Measurements from ENCODE around the gene SLC10A7. TPM values are rescaled to one million over a fixed set of nuclear protein-coding genes. Genes with fewer than 3 reads are reported as not detected.

The SLC10A7 gene
- total RNA-seq (2012; rRNA removed): 8.4 and 15.3 TPM in 2 replicates
- 4.3 and 5.2 TPM in 2 replicates for polyA plus RNA-seq (2012; rRNA removed)
- 0.58 and 0.66 TPM in 2 replicates for polyA plus RNA-seq (2012; cell fraction: cytosol; rRNA removed)
- 0.87 and 9.2 TPM in 2 replicates for polyA plus RNA-seq (2012; cell fraction: nucleus; rRNA removed; ENCODE audit: low replicate concordance)
- Bru-seq, nascent RNA: percentile 66 among the genes with signal in this experiment
- percentile 52 among the genes with signal in this experiment for BruChase-seq, experiment 1, labeled RNA remaining after a 6-hour chase
- BruChase-seq, experiment 2, labeled RNA remaining after a 2-hour chase: percentile 60 among the genes with signal in this experiment
- long read RNA-seq, partial matches to known transcripts: 0 of 4 reads
- long read RNA-seq, other reads (novel, unspliced or antisense): 1 of 4 reads

DNA sequence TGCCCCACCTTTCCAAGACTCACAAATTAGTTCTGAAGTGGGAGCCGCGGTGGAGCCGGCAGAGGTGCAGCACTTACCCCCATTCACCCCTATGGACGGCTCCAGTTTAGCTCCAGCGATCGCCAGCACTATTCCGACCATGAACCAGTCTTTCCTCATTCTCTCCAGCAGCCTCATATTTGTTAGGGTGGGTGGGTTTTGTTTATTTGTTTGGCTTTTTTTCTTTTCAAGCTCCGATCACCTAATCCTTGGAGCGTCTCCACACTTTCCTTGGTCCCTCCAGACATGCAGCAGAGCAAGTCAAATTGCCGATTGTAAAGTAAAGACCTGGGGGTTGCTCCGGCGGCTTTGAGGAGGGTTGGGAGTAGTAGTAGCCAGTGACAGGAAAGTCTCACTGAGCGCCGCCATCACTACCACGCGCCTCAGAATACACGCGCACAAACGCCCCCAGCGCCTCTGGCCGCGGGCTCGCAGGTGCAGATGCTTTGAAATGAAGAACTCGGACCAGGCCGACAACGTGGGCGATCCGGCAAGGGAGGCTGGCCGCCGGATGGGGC, at the start of gene SLC10A7:
TSS of gene SLC10A7 (minus strand) at position 400 of the 557 bp plus-strand sequence. CDS start at position 177, 223 bp downstream.
- Histone ChIP-seq H3K4me3 (ENCODE audit: insufficient read depth, low read depth, low read length) (peak within 1 kb of the TSS; percentile 94), H2BK15ac (ENCODE audit: low read depth, low read length) (peak within 1 kb of the TSS; percentile 9; the same call in 1 of the 3 replicates), H3K56ac (ENCODE audit: extremely low read depth, insufficient read depth, low read length) (peak within 1 kb of the TSS; percentile 97), H2AK5ac (ENCODE audit: low read depth, low read length) (peak within 1 kb of the TSS; percentile 35; the same call in 1 of the 2 replicates), H4K91ac (ENCODE audit: insufficient read depth, low read depth, low read length) (peak within 1 kb of the TSS; percentile 81), H4K20me1 (ENCODE audit: insufficient read depth, low read length) (no peaks in the 10 kb centered on the region), H3K4me1 (ENCODE audit: control insufficient read depth, insufficient read depth, low read length) (no peaks in the 10 kb centered on the region), H2BK20ac (ENCODE audit: low read depth, low read length) (no peak within 1 kb of the TSS), H3K27me3 (ENCODE audit: control insufficient read depth, insufficient read depth, low read length) (no peaks in the 10 kb centered on the region), H3K23ac (ENCODE audit: low read depth, low read length) (peak within 1 kb of the TSS; percentile 88), H3K9me1 (ENCODE audit: insufficient read depth, low read length) (no peaks in the 10 kb centered on the region), H2BK120ac (ENCODE audit: low read depth, low read length) (peak within 1 kb of the TSS; percentile 78), H2AK9ac (replicated peaks; ENCODE audit: low read depth, low read length, poor library complexity) (peak within 1 kb of the TSS; percentile 61), H2BK5ac (ENCODE audit: low read depth, low read length, poor library complexity, severe bottlenecking) (peak within 1 kb of the TSS; percentile 83), H3K4me2 (ENCODE audit: low read depth, low read length) (peak within 1 kb of the TSS; percentile 94), H3K9me3 (ENCODE audit: control insufficient read depth, insufficient read depth, low read length) (no peaks in the 10 kb centered on the region), H3K14ac (replicated peaks; ENCODE audit: low read depth, low read length) (peak within 1 kb of the TSS; percentile 89), H4K8ac (ENCODE audit: low read depth in 2 of 2, low read length in 2 of 2) (peak within 1 kb of the TSS; percentile 94 to 96), H3K9ac (ENCODE audit: low read depth, low read length) (peak within 1 kb of the TSS; percentile 96), H2AFZ (replicated peaks; ENCODE audit: low read length, poor library complexity) (peak within 1 kb of the TSS; percentile 100), H3K79me1 (ENCODE audit: low read depth in 1 of 2, low read length in 2 of 2) (peaks cover 24 to 29% of the 10 kb centered on the region in 2 experiments), H3K36me3 (ENCODE audit: control insufficient read depth, insufficient read depth, low read length) (no peaks in the 10 kb centered on the region), H3K4ac (ENCODE audit: low read depth, low read length) (peak within 1 kb of the TSS; percentile 88), H3K27ac (ENCODE audit: insufficient read depth, low read length) (peak within 1 kb of the TSS; percentile 93), H3K18ac (ENCODE audit: low read depth, low read length) (peak within 1 kb of the TSS; percentile 87), H4K5ac (ENCODE audit: low read depth, low read length) (peak within 1 kb of the TSS; percentile 86)
- CTCF ChIA-PET: no interaction called here
- peak; percentile 89 for ATAC-seq (ENCODE audit: low read depth)
- POLR2A ChIA-PET (ENCODE audit: unreplicated experiment): no interaction called here
- dilution Hi-C loops (cut with HindIII; ENCODE audit: low sequenced_read_pairs, unreplicated experiment): no loop called here
- in situ Hi-C loops (cut with MboI; ENCODE audit: low sequenced_read_pairs): no loop called here
- 0% methylated on average over 7 of the region's 30 CpGs; no CpG with 5 or more reads in 1 of the 2 experiments for WGBS, 2 experiments (ENCODE audit: extremely low coverage in 2 of 2, insufficient read length in 1 of 2)
- intact Hi-C loops (cut with micrococcal nuclease): loop anchor here (1.0 to 10.0 kb wide), 4 partner anchors 116 to 573 kb away; partner anchors contain the start of gene POU4F2
- peak; percentile 71 for DNase-seq
- TF ChIP-seq MXI1 (IDR thresholded peaks at IDR 0.05; ENCODE audit: borderline replicate concordance, low read depth, low read length): 0 out of 2 replicates have a peak, but pooled peaks have one; percentile 18
- TF ChIP-seq MAFK (IDR thresholded peaks at IDR 0.05; ENCODE audit: low read depth, low read length): 0 out of 2 replicates have a peak, but pooled peaks have one; percentile 18
- TF ChIP-seq, protein P1, sequence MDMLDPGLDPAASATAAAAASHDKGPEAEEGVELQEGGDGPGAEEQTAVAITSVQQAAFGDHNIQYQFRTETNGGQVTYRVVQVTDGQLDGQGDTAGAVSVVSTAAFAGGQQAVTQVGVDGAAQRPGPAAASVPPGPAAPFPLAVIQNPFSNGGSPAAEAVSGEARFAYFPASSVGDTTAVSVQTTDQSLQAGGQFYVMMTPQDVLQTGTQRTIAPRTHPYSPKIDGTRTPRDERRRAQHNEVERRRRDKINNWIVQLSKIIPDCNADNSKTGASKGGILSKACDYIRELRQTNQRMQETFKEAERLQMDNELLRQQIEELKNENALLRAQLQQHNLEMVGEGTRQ (IDR thresholded peaks at IDR 0.05; ENCODE audit: low read depth, low read length): no peak
- TF ChIP-seq CTCF (conservative IDR thresholded peaks at IDR 0.05; ENCODE audit: low read depth, low read length): no peak
- BruUV-seq (replicated peaks): no TSS peak
